Measurements from ENCODE around the gene SGTA.
"Not testable (repeated sequence)": the region's sequence is repeated elsewhere in the genome, so short reads cannot be mapped to it uniquely, and the experiment has no call there.

SGTA gene

GRCh38 chr19:2822846-2823245 is 39.8 kb upstream of the SGTA start:
- Histone ChIP-seq H3K27me3 (peaks cover 4% of the 10 kb centered on the region), H3K4me3 (ENCODE audit: low read depth in 1 of 2, low read length in 1 of 2) (no peak overlapping the region), H3K9me3 (no peaks in the 10 kb centered on the region), H3K4me1 (ENCODE audit: control insufficient read depth in 1 of 2, insufficient read depth in 1 of 2, low read depth in 1 of 2, low read length in 1 of 2) (peaks cover 10 to 12% of the 10 kb centered on the region in 2 experiments), H3K27ac (no peak overlapping the region), H3K36me3 (peaks cover 3% of the 10 kb centered on the region)
- no peak for TF ChIP-seq CTCF (IDR thresholded peaks at IDR 0.05)

GRCh38 chr19:2820112-2820702 is 37.1 kb upstream of the SGTA start:
- Histone ChIP-seq H3K9me3 (no peaks in the 10 kb centered on the region), H3K4me1 (ENCODE audit: control insufficient read depth in 1 of 2, insufficient read depth in 1 of 2, low read depth in 1 of 2, low read length in 1 of 2) (peaks cover 10 to 12% of the 10 kb centered on the region in 2 experiments), H3K4me3 (ENCODE audit: low read depth in 1 of 2, low read length in 1 of 2) (peak overlapping the region; percentile 68 to 75), H3K27ac (no peak overlapping the region), H3K36me3 (peaks cover 3% of the 10 kb centered on the region), H3K27me3 (peaks cover 4% of the 10 kb centered on the region)
- TF ChIP-seq CTCF (IDR thresholded peaks at IDR 0.05): no peak

- H3K4me1 ChIP-seq (ENCODE audit: control insufficient read depth in 1 of 2, insufficient read depth in 1 of 2, low read depth in 1 of 2, low read length in 1 of 2): peaks cover 10 to 12% of the 10 kb centered on the region in 2 experiments
- TF ChIP-seq CTCF (IDR thresholded peaks at IDR 0.05): peak; percentile 98
- peaks cover 4% of the 10 kb centered on the region for H3K27me3 ChIP-seq
- H3K27ac ChIP-seq: peak within 1 kb of the TSS; percentile 36
- H3K9me3 ChIP-seq: no peaks in the 10 kb centered on the region
- peak within 1 kb of the TSS; percentile 68 to 75 for H3K4me3 ChIP-seq (ENCODE audit: low read depth in 1 of 2, low read length in 1 of 2)
- peaks cover 5% of the 10 kb centered on the region for H3K36me3 ChIP-seq
Observed at GRCh38 chr19:2819540-2820111, 36.6 kb upstream of the SGTA start, which contains the start of gene ZNF554. TSS of gene ZNF554 (plus strand) at chr19:2819868. CDS start at chr19:2820072, 204 bp downstream.

GRCh38 chr19:2817237-2817829 is 34.3 kb upstream of the SGTA start:
- not testable (repeated sequence) for H3K27me3 ChIP-seq; H3K36me3 ChIP-seq; H3K27ac ChIP-seq; H3K4me3 ChIP-seq (ENCODE audit: low read depth in 1 of 2, low read length in 1 of 2); H3K9me3 ChIP-seq
- peaks cover 10 to 12% of the 10 kb centered on the region in 2 experiments for H3K4me1 ChIP-seq (ENCODE audit: control insufficient read depth in 1 of 2, insufficient read depth in 1 of 2, low read depth in 1 of 2, low read length in 1 of 2)

GRCh38 chr19:2816641-2817040 is 33.6 kb upstream of the SGTA start:
- H3K4me1 ChIP-seq (ENCODE audit: control insufficient read depth in 1 of 2, insufficient read depth in 1 of 2, low read depth in 1 of 2, low read length in 1 of 2): peaks cover 10 to 12% of the 10 kb centered on the region in 2 experiments
- TF ChIP-seq CTCF (IDR thresholded peaks at IDR 0.05): no peak
- H3K27ac ChIP-seq: no peak overlapping the region
- H3K27me3 ChIP-seq: peaks cover 4% of the 10 kb centered on the region
- H3K9me3 ChIP-seq: no peaks in the 10 kb centered on the region
- peaks cover 9% of the 10 kb centered on the region for H3K36me3 ChIP-seq
- no peak overlapping the region for H3K4me3 ChIP-seq (ENCODE audit: low read depth in 1 of 2, low read length in 1 of 2)

- Histone ChIP-seq H3K4me3 (ENCODE audit: low read depth in 1 of 2, low read length in 1 of 2) (no peak overlapping the region), H3K27me3 (peaks cover 4% of the 10 kb centered on the region), H3K27ac (no peak overlapping the region), H3K4me1 (ENCODE audit: control insufficient read depth in 1 of 2, insufficient read depth in 1 of 2, low read depth in 1 of 2, low read length in 1 of 2) (peaks cover 10 to 12% of the 10 kb centered on the region in 2 experiments), H3K9me3 (no peaks in the 10 kb centered on the region), H3K36me3 (peaks cover 16% of the 10 kb centered on the region)
- TF ChIP-seq CTCF (IDR thresholded peaks at IDR 0.05): no peak
Observed at GRCh38 chr19:2815923-2816322, 32.9 kb upstream of the SGTA start.
